HEK293T (cell line): Measurements from ENCODE around the gene PITX1.

Experiments
- ARNT ChIP-seq: fragments of 450-650 bp; IDR thresholded peaks from 2 replicates; pipeline ENCODE4 v1.6.1; 2017; ENCODE audit warnings: mild to moderate bottlenecking
- BHLHE40 ChIP-seq: fragments of 450-650 bp; IDR thresholded peaks from 2 replicates; pipeline ENCODE4 v1.6.1; 2016; ENCODE audit warnings: mild to moderate bottlenecking, moderate library complexity, borderline replicate concordance
- CTBP1 ChIP-seq: fragments of 450-650 bp; IDR thresholded peaks from 2 replicates; pipeline ENCODE4 v1.6.1; 2016; ENCODE audit warnings: borderline replicate concordance
- ELF4 ChIP-seq: fragments of 450-650 bp; IDR thresholded peaks from 2 replicates; pipeline ENCODE4 v1.6.1; 2017; ENCODE audit warnings: antibody characterized with exemption
- FOXA1 ChIP-seq: fragments of 450-650 bp; IDR thresholded peaks from 2 replicates; pipeline ENCODE4 v1.6.1; 2016; ENCODE audit warnings: mild to moderate bottlenecking
- FOXK2 ChIP-seq: fragments of 450-650 bp; IDR thresholded peaks from 2 replicates; pipeline ENCODE4 v1.6.1; 2016; ENCODE audit warnings: mild to moderate bottlenecking
- FOXM1 ChIP-seq: fragments of 450-650 bp; IDR thresholded peaks from 2 replicates; pipeline ENCODE4 v1.6.1; 2017; ENCODE audit warnings: mild to moderate bottlenecking, borderline replicate concordance
- HDGF ChIP-seq: fragments of 450-650 bp; IDR thresholded peaks from 2 replicates; pipeline ENCODE4 v1.6.1; 2017; ENCODE audit warnings: antibody characterized with exemption, borderline replicate concordance
- LEF1 ChIP-seq: fragments of 450-650 bp; IDR thresholded peaks from 2 replicates; pipeline ENCODE4 v1.6.1; 2017; ENCODE audit warnings: mild to moderate bottlenecking, borderline replicate concordance
- SP1 ChIP-seq: fragments of 450-650 bp; IDR thresholded peaks from 2 replicates; pipeline ENCODE4 v1.6.1; 2017
- SUZ12 ChIP-seq: fragments of 450-650 bp; IDR thresholded peaks from 2 replicates; pipeline ENCODE4 v1.6.1; 2016; ENCODE audit warnings: mild to moderate bottlenecking
- TARDBP ChIP-seq: fragments of 450-650 bp; IDR thresholded peaks from 2 replicates; pipeline ENCODE4 v1.6.1; 2016

- TF ChIP-seq SUZ12 (no peak), HDGF (no peak), SP1 (no peak), ELF4 (no peak), LEF1 (no peak), FOXA1 (no peak), FOXK2 (no peak), FOXM1 (no peak), TARDBP (no peak), BHLHE40 (no peak), ARNT (no peak), CTBP1 (no peak)
These were observed 29.7 kb downstream of the PITX1 start for GRCh38 chr5:135004376-135004775.
